Measurements from ENCODE around the gene RARB. TPM values are rescaled to one million over a fixed set of nuclear protein-coding genes. Genes with fewer than 3 reads are reported as not detected.

Gene RARB
- total and polyA plus RNA-seq, 2 experiments from 2014 or later = 0.14 to 0.42 TPM

- H3K4me3 ChIP-seq = no peak overlapping the region
- peaks cover 3% of the 10 kb centered on the region; the same call in 1 of the 2 replicates for H3K4me1 ChIP-seq (ENCODE audit: insufficient read depth)
- no peaks in the 10 kb centered on the region for H3F3A ChIP-seq (replicated peaks; ENCODE audit: low read depth)
- no peak overlapping the region for H2AFZ ChIP-seq
- Mint-ChIP-seq H3K4me1 (no peaks in the 10 kb centered on the region; the same call in 2 of the 3 replicates), H3K27ac (no peak overlapping the region), H3K36me3 (ENCODE audit: low read depth) (no peaks in the 10 kb centered on the region), H3K9me3 (no peaks in the 10 kb centered on the region), H3K4me3 (no peak overlapping the region), H3K27me3 (ENCODE audit: insufficient read depth, low read depth, poor library complexity) (no peaks in the 10 kb centered on the region)
- no peak overlapping the region for H3K27ac ChIP-seq (ENCODE audit: low read depth)
- H3K9me2 ChIP-seq (ENCODE audit: insufficient read depth) = no peaks in the 10 kb centered on the region
- no peaks in the 10 kb centered on the region for H4K20me1 ChIP-seq (replicated peaks; ENCODE audit: insufficient read depth)
- H3K36me3 ChIP-seq (ENCODE audit: insufficient read depth) = no peaks in the 10 kb centered on the region
- no peaks in the 10 kb centered on the region for H3K27me3 ChIP-seq (ENCODE audit: insufficient read depth)
- TF ChIP-seq STAT1 (IDR thresholded peaks at IDR 0.05; ENCODE audit: unreplicated experiment) (no peak), EZH2 (IDR thresholded peaks at IDR 0.05; ENCODE audit: low read depth, unreplicated experiment) (no peak)
- no peak overlapping the region for H3K4me2 ChIP-seq
- H3K79me2 ChIP-seq (replicated peaks; ENCODE audit: insufficient read depth) = no peaks in the 10 kb centered on the region
- DNase-seq (ENCODE audit: low spot score) (no peak), ATAC-seq (no peak)
These were observed 34.4 kb downstream of the RARB start for GRCh38 chr3:25462495-25462894.

DNA sequence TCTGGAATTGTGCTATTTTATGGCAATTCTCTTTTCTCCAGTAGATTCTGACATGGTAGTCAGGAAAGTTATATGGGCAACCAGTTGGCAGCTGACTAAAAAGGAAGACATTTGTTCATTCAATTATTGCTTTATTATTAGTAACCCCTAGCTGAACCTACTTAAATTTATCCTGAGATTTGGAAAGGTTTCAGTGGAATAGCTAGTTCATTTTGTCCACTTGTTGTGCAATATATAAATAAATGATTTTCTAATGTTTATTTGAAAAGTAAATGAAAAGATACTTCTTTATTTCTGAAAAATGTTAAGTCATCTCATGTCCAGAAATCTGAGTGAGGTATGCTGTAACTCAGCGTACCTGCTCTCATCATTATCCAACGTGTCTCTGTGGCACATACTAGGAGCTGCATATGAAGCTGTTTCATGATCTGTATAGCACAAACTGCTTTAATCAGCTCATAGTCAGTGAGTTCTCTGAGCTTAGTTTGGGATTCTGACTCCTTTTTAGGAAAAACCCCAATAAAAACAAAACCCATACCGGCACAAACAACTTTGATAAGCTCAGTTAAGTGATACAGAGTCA lies 35.9 kb downstream of the RARB start:
- Mint-ChIP-seq H3K36me3 (ENCODE audit: low read depth) (no peaks in the 10 kb centered on the region), H3K9me3 (no peaks in the 10 kb centered on the region), H3K27me3 (ENCODE audit: insufficient read depth, low read depth, poor library complexity) (no peaks in the 10 kb centered on the region), H3K4me3 (no peak overlapping the region), H3K27ac (no peak overlapping the region), H3K4me1 (no peaks in the 10 kb centered on the region)
- Histone ChIP-seq H3K27me3 (ENCODE audit: insufficient read depth) (no peaks in the 10 kb centered on the region), H4K20me1 (replicated peaks; ENCODE audit: insufficient read depth) (no peaks in the 10 kb centered on the region), H3K36me3 (ENCODE audit: insufficient read depth) (no peaks in the 10 kb centered on the region), H3K4me1 (ENCODE audit: insufficient read depth) (peaks cover 3% of the 10 kb centered on the region; the same call in 1 of the 2 replicates), H3K27ac (ENCODE audit: low read depth) (no peak overlapping the region), H3K4me3 (no peak overlapping the region), H3K9me2 (ENCODE audit: insufficient read depth) (peaks cover 6% of the 10 kb centered on the region; the same call in 1 of the 2 replicates), H3K4me2 (no peak overlapping the region), H3K79me2 (replicated peaks; ENCODE audit: insufficient read depth) (no peaks in the 10 kb centered on the region), H2AFZ (no peak overlapping the region), H3F3A (replicated peaks; ENCODE audit: low read depth) (no peaks in the 10 kb centered on the region)
- no peak for ATAC-seq
- TF ChIP-seq ZNF331 (CRISPR knock-in tag; IDR thresholded peaks at IDR 0.05; ENCODE audit: low read depth) = no peak
- no peak for TF ChIP-seq JUNB (IDR thresholded peaks at IDR 0.05; ENCODE audit: unreplicated experiment)
- no peak for DNase-seq (ENCODE audit: low spot score)

- Histone ChIP-seq H3K4me3 (no peak overlapping the region), H3K79me2 (replicated peaks; ENCODE audit: insufficient read depth) (no peaks in the 10 kb centered on the region), H3K4me1 (ENCODE audit: insufficient read depth) (peaks cover 3% of the 10 kb centered on the region; the same call in 1 of the 2 replicates), H3K9me2 (ENCODE audit: insufficient read depth) (peaks cover 6% of the 10 kb centered on the region; the same call in 1 of the 2 replicates), H3K27me3 (ENCODE audit: insufficient read depth) (no peaks in the 10 kb centered on the region), H3K27ac (ENCODE audit: low read depth) (no peak overlapping the region), H3F3A (replicated peaks; ENCODE audit: low read depth) (no peaks in the 10 kb centered on the region), H3K4me2 (no peak overlapping the region), H3K36me3 (ENCODE audit: insufficient read depth) (no peaks in the 10 kb centered on the region), H4K20me1 (replicated peaks; ENCODE audit: insufficient read depth) (no peaks in the 10 kb centered on the region), H2AFZ (no peak overlapping the region)
- no peaks in the 10 kb centered on the region for H3K9me3 Mint-ChIP-seq
- no peaks in the 10 kb centered on the region for H3K36me3 Mint-ChIP-seq (ENCODE audit: low read depth)
- DNase-seq (ENCODE audit: low spot score) = no peak
- no peak overlapping the region for H3K4me3 Mint-ChIP-seq
- H3K4me1 Mint-ChIP-seq = peaks cover 5% of the 10 kb centered on the region; the same call in 2 of the 3 replicates
- no peak overlapping the region for H3K27ac Mint-ChIP-seq
- no peaks in the 10 kb centered on the region for H3K27me3 Mint-ChIP-seq (ENCODE audit: insufficient read depth, low read depth, poor library complexity)
- no peak for ATAC-seq
- no peak for TF ChIP-seq CTCF (conservative IDR thresholded peaks at IDR 0.05; ENCODE audit: low read depth in 2 of 2)
- TF ChIP-seq JUNB (IDR thresholded peaks at IDR 0.05; ENCODE audit: unreplicated experiment) = no peak
- no peak for TF ChIP-seq ZNF331 (CRISPR knock-in tag; IDR thresholded peaks at IDR 0.05; ENCODE audit: low read depth)
- TF ChIP-seq POLR2AphosphoS5 (IDR thresholded peaks at IDR 0.05; ENCODE audit: low read depth) = no peak
- TF ChIP-seq, protein P1, sequence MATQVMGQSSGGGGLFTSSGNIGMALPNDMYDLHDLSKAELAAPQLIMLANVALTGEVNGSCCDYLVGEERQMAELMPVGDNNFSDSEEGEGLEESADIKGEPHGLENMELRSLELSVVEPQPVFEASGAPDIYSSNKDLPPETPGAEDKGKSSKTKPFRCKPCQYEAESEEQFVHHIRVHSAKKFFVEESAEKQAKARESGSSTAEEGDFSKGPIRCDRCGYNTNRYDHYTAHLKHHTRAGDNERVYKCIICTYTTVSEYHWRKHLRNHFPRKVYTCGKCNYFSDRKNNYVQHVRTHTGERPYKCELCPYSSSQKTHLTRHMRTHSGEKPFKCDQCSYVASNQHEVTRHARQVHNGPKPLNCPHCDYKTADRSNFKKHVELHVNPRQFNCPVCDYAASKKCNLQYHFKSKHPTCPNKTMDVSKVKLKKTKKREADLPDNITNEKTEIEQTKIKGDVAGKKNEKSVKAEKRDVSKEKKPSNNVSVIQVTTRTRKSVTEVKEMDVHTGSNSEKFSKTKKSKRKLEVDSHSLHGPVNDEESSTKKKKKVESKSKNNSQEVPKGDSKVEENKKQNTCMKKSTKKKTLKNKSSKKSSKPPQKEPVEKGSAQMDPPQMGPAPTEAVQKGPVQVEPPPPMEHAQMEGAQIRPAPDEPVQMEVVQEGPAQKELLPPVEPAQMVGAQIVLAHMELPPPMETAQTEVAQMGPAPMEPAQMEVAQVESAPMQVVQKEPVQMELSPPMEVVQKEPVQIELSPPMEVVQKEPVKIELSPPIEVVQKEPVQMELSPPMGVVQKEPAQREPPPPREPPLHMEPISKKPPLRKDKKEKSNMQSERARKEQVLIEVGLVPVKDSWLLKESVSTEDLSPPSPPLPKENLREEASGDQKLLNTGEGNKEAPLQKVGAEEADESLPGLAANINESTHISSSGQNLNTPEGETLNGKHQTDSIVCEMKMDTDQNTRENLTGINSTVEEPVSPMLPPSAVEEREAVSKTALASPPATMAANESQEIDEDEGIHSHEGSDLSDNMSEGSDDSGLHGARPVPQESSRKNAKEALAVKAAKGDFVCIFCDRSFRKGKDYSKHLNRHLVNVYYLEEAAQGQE (IDR thresholded peaks at IDR 0.05; ENCODE audit: unreplicated experiment) = no peak
- TF ChIP-seq ZNF114 (CRISPR knock-in tag; IDR thresholded peaks at IDR 0.05) = no peak
- no peak for TF ChIP-seq NANOG (IDR thresholded peaks at IDR 0.05; ENCODE audit: borderline replicate concordance)
- TF ChIP-seq STAT1 (IDR thresholded peaks at IDR 0.05; ENCODE audit: unreplicated experiment) = no peak
- TF ChIP-seq EZH2 (IDR thresholded peaks at IDR 0.05; ENCODE audit: low read depth, unreplicated experiment) = no peak
- no peak for TF ChIP-seq EZH2phosphoT487 (IDR thresholded peaks at IDR 0.05; ENCODE audit: unreplicated experiment)
- TF ChIP-seq, protein P2, sequence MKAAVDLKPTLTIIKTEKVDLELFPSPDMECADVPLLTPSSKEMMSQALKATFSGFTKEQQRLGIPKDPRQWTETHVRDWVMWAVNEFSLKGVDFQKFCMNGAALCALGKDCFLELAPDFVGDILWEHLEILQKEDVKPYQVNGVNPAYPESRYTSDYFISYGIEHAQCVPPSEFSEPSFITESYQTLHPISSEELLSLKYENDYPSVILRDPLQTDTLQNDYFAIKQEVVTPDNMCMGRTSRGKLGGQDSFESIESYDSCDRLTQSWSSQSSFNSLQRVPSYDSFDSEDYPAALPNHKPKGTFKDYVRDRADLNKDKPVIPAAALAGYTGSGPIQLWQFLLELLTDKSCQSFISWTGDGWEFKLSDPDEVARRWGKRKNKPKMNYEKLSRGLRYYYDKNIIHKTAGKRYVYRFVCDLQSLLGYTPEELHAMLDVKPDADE (IDR thresholded peaks at IDR 0.05) = no peak
These were observed 37.3 kb downstream of the RARB start for GRCh38 chr3:25465266-25465860.

Data from GM23338 (cell line).